ENCODE data around the gene CNTNAP2. TPM values are rescaled to one million over a fixed set of nuclear protein-coding genes. Genes with fewer than 3 reads are reported as not detected.

Gene CNTNAP2
- total RNA-seq, 1 donor from 2014 or later = 5.4 TPM

- H3K27ac Mint-ChIP-seq (ENCODE audit: unreplicated experiment) = no peak overlapping the region
- H3K36me3 Mint-ChIP-seq (ENCODE audit: low read depth, unreplicated experiment) = no peaks in the 10 kb centered on the region
- H3K4me3 Mint-ChIP-seq (ENCODE audit: unreplicated experiment) = no peak overlapping the region
- peaks cover 2% of the 10 kb centered on the region for H3K27me3 Mint-ChIP-seq (ENCODE audit: unreplicated experiment)
- TF ChIP-seq CTCF (IDR thresholded peaks at IDR 0.05; ENCODE audit: unreplicated experiment) = no peak
- H3K4me1 Mint-ChIP-seq (ENCODE audit: unreplicated experiment) = no peaks in the 10 kb centered on the region
- peaks cover 4% of the 10 kb centered on the region for H3K9me3 Mint-ChIP-seq (ENCODE audit: unreplicated experiment)
- no peak for DNase-seq (ENCODE audit: low spot score)
Observed at GRCh38 chr7:147485660-147486210, 1369.1 kb downstream of the CNTNAP2 start.

GRCh38 chr7:147492606-147493005, 1376.0 kb downstream of the CNTNAP2 start:
- no peaks in the 10 kb centered on the region for H3K36me3 Mint-ChIP-seq (ENCODE audit: low read depth, unreplicated experiment)
- H3K27ac Mint-ChIP-seq (ENCODE audit: unreplicated experiment) = no peak overlapping the region
- H3K4me1 Mint-ChIP-seq (ENCODE audit: unreplicated experiment) = no peaks in the 10 kb centered on the region
- H3K4me3 Mint-ChIP-seq (ENCODE audit: unreplicated experiment) = no peak overlapping the region
- DNase-seq (ENCODE audit: low spot score) = no peak
- H3K9me3 Mint-ChIP-seq (ENCODE audit: unreplicated experiment) = peaks cover 8% of the 10 kb centered on the region
- no peak for TF ChIP-seq CTCF (IDR thresholded peaks at IDR 0.05; ENCODE audit: unreplicated experiment)
- H3K27me3 Mint-ChIP-seq (ENCODE audit: unreplicated experiment) = peaks cover 2% of the 10 kb centered on the region

- H3K4me1 Mint-ChIP-seq (ENCODE audit: unreplicated experiment) = no peaks in the 10 kb centered on the region
- H3K36me3 Mint-ChIP-seq (ENCODE audit: low read depth, unreplicated experiment) = no peaks in the 10 kb centered on the region
- no peaks in the 10 kb centered on the region for H3K27me3 Mint-ChIP-seq (ENCODE audit: unreplicated experiment)
- TF ChIP-seq CTCF (IDR thresholded peaks at IDR 0.05; ENCODE audit: unreplicated experiment) = no peak
- H3K4me3 Mint-ChIP-seq (ENCODE audit: unreplicated experiment) = no peak overlapping the region
- peaks cover 3% of the 10 kb centered on the region for H3K9me3 Mint-ChIP-seq (ENCODE audit: unreplicated experiment)
- no peak overlapping the region for H3K27ac Mint-ChIP-seq (ENCODE audit: unreplicated experiment)
- no peak for DNase-seq (ENCODE audit: low spot score)
Observed at GRCh38 chr7:147496209-147496608, 1379.6 kb downstream of the CNTNAP2 start.

GRCh38 chr7:147497246-147497645, 1380.6 kb downstream of the CNTNAP2 start:
- no peak for DNase-seq (ENCODE audit: low spot score)
- Mint-ChIP-seq H3K36me3 (ENCODE audit: low read depth, unreplicated experiment) (no peaks in the 10 kb centered on the region), H3K27me3 (ENCODE audit: unreplicated experiment) (no peaks in the 10 kb centered on the region), H3K4me3 (ENCODE audit: unreplicated experiment) (no peak overlapping the region), H3K9me3 (ENCODE audit: unreplicated experiment) (peaks cover 3% of the 10 kb centered on the region), H3K4me1 (ENCODE audit: unreplicated experiment) (no peaks in the 10 kb centered on the region), H3K27ac (ENCODE audit: unreplicated experiment) (no peak overlapping the region)
- no peak for TF ChIP-seq CTCF (IDR thresholded peaks at IDR 0.05; ENCODE audit: unreplicated experiment)

- Mint-ChIP-seq H3K4me1 (ENCODE audit: unreplicated experiment) (no peaks in the 10 kb centered on the region), H3K27ac (ENCODE audit: unreplicated experiment) (no peak overlapping the region), H3K27me3 (ENCODE audit: unreplicated experiment) (no peaks in the 10 kb centered on the region), H3K36me3 (ENCODE audit: low read depth, unreplicated experiment) (no peaks in the 10 kb centered on the region), H3K4me3 (ENCODE audit: unreplicated experiment) (no peak overlapping the region), H3K9me3 (ENCODE audit: unreplicated experiment) (peaks cover 3% of the 10 kb centered on the region)
- TF ChIP-seq CTCF (IDR thresholded peaks at IDR 0.05; ENCODE audit: unreplicated experiment) = no peak
- no peak for DNase-seq (ENCODE audit: low spot score)
Observed at GRCh38 chr7:147498081-147498480, 1381.5 kb downstream of the CNTNAP2 start.
